HG03432 (cell line): Measurements from ENCODE around the gene GRIA1.

Experiments
- ATAC-seq: cut with Tn5 transposase; IDR thresholded peaks from one replicate; pipeline ENCODE4 v1.9.1; 2021; ENCODE audit warnings: mild to moderate bottlenecking, moderate library complexity; ENCODE audit not compliant: unreplicated experiment

GRIA1 gene

GRCh38 chr5:153654504-153655200 lies 164.2 kb downstream of the GRIA1 start:
- no peak for ATAC-seq

- no peak for ATAC-seq
Measured at GRCh38 chr5:153655201-153655510, 164.7 kb downstream of the GRIA1 start.

GRCh38 chr5:153658149-153658548 lies 167.7 kb downstream of the GRIA1 start:
- ATAC-seq, result no peak

GRCh38 chr5:153658606-153659005 lies 168.1 kb downstream of the GRIA1 start:
- ATAC-seq, result no peak

- no peak for ATAC-seq
Measured at GRCh38 chr5:153659039-153659736, 168.7 kb downstream of the GRIA1 start.

GRCh38 chr5:153660919-153661318 lies 170.4 kb downstream of the GRIA1 start:
- ATAC-seq, result no peak

- no peak for ATAC-seq
Measured at GRCh38 chr5:153661897-153662296, 171.4 kb downstream of the GRIA1 start.

GRCh38 chr5:153670101-153670500 lies 179.6 kb downstream of the GRIA1 start:
- ATAC-seq, result no peak

GRCh38 chr5:153671653-153672346 lies 181.3 kb downstream of the GRIA1 start:
- no peak for ATAC-seq

GRCh38 chr5:153672347-153673090 lies 182.0 kb downstream of the GRIA1 start:
- no peak for ATAC-seq

- ATAC-seq, result no peak
Measured at GRCh38 chr5:153674356-153674755, 183.9 kb downstream of the GRIA1 start.

GRCh38 chr5:153676406-153676805 lies 185.9 kb downstream of the GRIA1 start:
- no peak for ATAC-seq

- ATAC-seq, result no peak
Measured at GRCh38 chr5:153676821-153677220, 186.4 kb downstream of the GRIA1 start.

GRCh38 chr5:153678617-153679329 lies 188.3 kb downstream of the GRIA1 start:
- no peak for ATAC-seq

- ATAC-seq, result no peak
Measured at GRCh38 chr5:153690236-153690635, 199.8 kb downstream of the GRIA1 start.

GRCh38 chr5:153696256-153696655 lies 205.8 kb downstream of the GRIA1 start:
- no peak for ATAC-seq

- no peak for ATAC-seq
Measured at GRCh38 chr5:153699035-153699434, 208.6 kb downstream of the GRIA1 start.

GRCh38 chr5:153700940-153701339 lies 210.5 kb downstream of the GRIA1 start:
- no peak for ATAC-seq

GRCh38 chr5:153702265-153702664 lies 211.8 kb downstream of the GRIA1 start:
- no peak for ATAC-seq

GRCh38 chr5:153704110-153704509 lies 213.6 kb downstream of the GRIA1 start:
- no peak for ATAC-seq

- no peak for ATAC-seq
Measured at GRCh38 chr5:153707626-153708025, 217.2 kb downstream of the GRIA1 start.
